ENCODE data around the gene PIGK. TPM values are rescaled to one million over a fixed set of nuclear protein-coding genes. Genes with fewer than 3 reads are reported as not detected.

PIGK gene
- total RNA-seq, 4 donors from 2014 or later = 23.5 to 41.0 (median 28.3) TPM

- intact Hi-C loops (cut with DNase I) = no loop called here
- H3K27ac ChIP-seq = no peak overlapping the region
- no peaks in the 10 kb centered on the region for H3K9me3 ChIP-seq
- no peak overlapping the region for H3K4me3 ChIP-seq (replicated peaks in 1 of 3)
- DNase-seq = no peak
- 98 to 99% methylated on average over 9 of the region's 9 CpGs for WGBS, 2 donors
- TF ChIP-seq CTCF (IDR thresholded peaks at IDR 0.05) (no peak), POLR2A (IDR thresholded peaks at IDR 0.05) (no peak)
- H3K36me3 ChIP-seq = no peaks in the 10 kb centered on the region
- no peaks in the 10 kb centered on the region for H3K27me3 ChIP-seq
- no peaks in the 10 kb centered on the region for H3K4me1 ChIP-seq
These were observed 122.6 kb downstream of the PIGK start for GRCh38 chr1:77096496-77097255.

GRCh38 chr1:77095236-77095635 lies 124.0 kb downstream of the PIGK start:
- WGBS, 2 donors = 55 to 77% methylated on average over 1 of the region's 1 CpG
- Histone ChIP-seq H3K4me3 (replicated peaks in 1 of 3) (no peak overlapping the region), H3K9me3 (no peaks in the 10 kb centered on the region), H3K4me1 (no peaks in the 10 kb centered on the region), H3K27ac (no peak overlapping the region), H3K36me3 (no peaks in the 10 kb centered on the region), H3K27me3 (no peaks in the 10 kb centered on the region)
- TF ChIP-seq CTCF (IDR thresholded peaks at IDR 0.05) (no peak), POLR2A (IDR thresholded peaks at IDR 0.05) (no peak)
- no peak for DNase-seq
- intact Hi-C loops (cut with DNase I) = no loop called here

GRCh38 chr1:77089756-77090155 lies 129.5 kb downstream of the PIGK start:
- Histone ChIP-seq H3K9me3 (no peaks in the 10 kb centered on the region), H3K36me3 (no peaks in the 10 kb centered on the region), H3K4me3 (replicated peaks in 1 of 3) (no peak overlapping the region), H3K27ac (no peak overlapping the region), H3K27me3 (no peaks in the 10 kb centered on the region), H3K4me1 (no peaks in the 10 kb centered on the region)
- TF ChIP-seq POLR2A (IDR thresholded peaks at IDR 0.05) (no peak), CTCF (IDR thresholded peaks at IDR 0.05) (no peak)
- WGBS, 2 donors = 45 to 69% methylated on average over 2 of the region's 2 CpGs
- no peak for DNase-seq
- intact Hi-C loops (cut with DNase I) = no loop called here

GRCh38 chr1:77085109-77085508 lies 134.1 kb downstream of the PIGK start:
- H3K36me3 ChIP-seq = no peaks in the 10 kb centered on the region
- no peak for DNase-seq
- no peaks in the 10 kb centered on the region for H3K9me3 ChIP-seq
- H3K27me3 ChIP-seq = no peaks in the 10 kb centered on the region
- WGBS, 2 donors = 92 to 94% methylated on average over 1 of the region's 1 CpG
- intact Hi-C loops (cut with DNase I) = no loop called here
- no peak overlapping the region for H3K27ac ChIP-seq
- H3K4me1 ChIP-seq = no peaks in the 10 kb centered on the region
- TF ChIP-seq POLR2A (IDR thresholded peaks at IDR 0.05) (no peak), CTCF (IDR thresholded peaks at IDR 0.05) (no peak)
- no peak overlapping the region for H3K4me3 ChIP-seq (replicated peaks in 1 of 3)

- H3K9me3 ChIP-seq = no peaks in the 10 kb centered on the region
- intact Hi-C loops (cut with DNase I) = no loop called here
- no peaks in the 10 kb centered on the region for H3K36me3 ChIP-seq
- no peak for DNase-seq
- TF ChIP-seq POLR2A (IDR thresholded peaks at IDR 0.05) (no peak), CTCF (IDR thresholded peaks at IDR 0.05) (no peak)
- no peaks in the 10 kb centered on the region for H3K4me1 ChIP-seq
- WGBS, 2 donors = 73 to 86% methylated on average over 2 of the region's 2 CpGs
- H3K27ac ChIP-seq = no peak overlapping the region
- H3K27me3 ChIP-seq = no peaks in the 10 kb centered on the region
- H3K4me3 ChIP-seq (replicated peaks in 1 of 3) = no peak overlapping the region
These were observed 134.8 kb downstream of the PIGK start for GRCh38 chr1:77084457-77084856.
